Glomerular endothelial cell (primary cell): ENCODE data around the gene METTL1. TPM values are rescaled to one million over a fixed set of nuclear protein-coding genes. Genes with fewer than 3 reads are reported as not detected.
"Not testable (repeated sequence)": the region's sequence is repeated elsewhere in the genome, so short reads cannot be mapped to it uniquely, and the experiment has no call there.

Experiments
- DNase-seq: peaks from one replicate; pipeline ENCODE4 v3.0.0-alpha.2; 2011; ENCODE audit warnings: low read depth, low spot score; ENCODE audit errors: extremely low read depth
- total RNA-seq: library from RNA; depleted of rRNA; stranded (reverse); fragments of >200 nt; gene quantifications from 2 replicates; pipeline ENCODE4 v1.2.3, GENCODE V29; 2015

The METTL1 gene
- 11.3 and 18.1 TPM in 2 replicates for total RNA-seq

GRCh38 chr12:57771873-57772428 lies at the start of gene METTL1:
Gene METTL1 (minus strand): TSS chr12:57772105. CDS start chr12:57772083, 22 bp downstream.
- peak; percentile 77 for DNase-seq

DNA sequence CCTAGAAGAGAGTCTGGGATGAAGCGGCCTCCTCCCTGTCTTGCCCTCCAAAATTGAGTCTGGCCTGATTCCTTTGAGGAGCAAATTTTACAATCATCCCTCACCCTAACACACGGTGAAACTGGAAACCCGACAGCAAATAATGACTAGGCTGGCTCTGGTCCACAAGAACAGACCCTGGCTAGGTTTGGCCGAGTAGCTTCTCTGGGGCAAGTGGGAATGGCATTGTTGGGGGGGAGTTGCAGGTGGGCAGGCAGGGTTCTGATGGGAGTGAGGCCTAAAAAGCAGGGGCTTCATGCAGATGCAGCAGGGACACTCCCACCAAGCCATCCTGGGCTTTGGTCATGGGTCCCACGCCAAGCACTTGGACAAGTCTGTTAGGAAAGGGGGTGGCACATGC lies 49.1 kb upstream of the METTL1 start:
- DNase-seq, result not testable (repeated sequence)

DNA sequence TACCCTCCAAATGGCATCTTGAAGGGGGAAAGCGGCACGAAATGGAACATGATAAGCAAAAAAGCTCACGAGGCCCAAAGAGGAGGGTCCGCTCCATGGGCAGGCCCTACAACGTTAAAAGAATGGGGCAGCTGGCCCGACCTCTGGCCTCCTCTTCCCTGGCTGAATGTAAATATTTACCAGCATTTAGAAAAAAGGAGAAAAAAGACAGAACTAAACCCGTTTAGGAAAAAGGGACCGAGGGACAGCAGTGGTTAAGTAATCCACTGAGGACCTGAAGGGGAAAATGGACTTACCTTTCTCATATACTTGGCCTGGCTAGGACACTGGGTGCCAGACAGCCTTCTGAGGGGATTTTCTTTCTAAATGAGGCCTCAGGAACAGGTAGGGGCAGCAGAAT lies 48.2 kb upstream of the METTL1 start:
- not testable (repeated sequence) for DNase-seq

- not testable (repeated sequence) for DNase-seq
Observed at GRCh38 chr12:57817990-57818331, 46.1 kb upstream of the METTL1 start.

- DNase-seq, result no peak
Observed at GRCh38 chr12:57817261-57817989, 45.5 kb upstream of the METTL1 start.

GRCh38 chr12:57816855-57817151 lies 44.9 kb upstream of the METTL1 start:
- DNase-seq, result no peak

DNA sequence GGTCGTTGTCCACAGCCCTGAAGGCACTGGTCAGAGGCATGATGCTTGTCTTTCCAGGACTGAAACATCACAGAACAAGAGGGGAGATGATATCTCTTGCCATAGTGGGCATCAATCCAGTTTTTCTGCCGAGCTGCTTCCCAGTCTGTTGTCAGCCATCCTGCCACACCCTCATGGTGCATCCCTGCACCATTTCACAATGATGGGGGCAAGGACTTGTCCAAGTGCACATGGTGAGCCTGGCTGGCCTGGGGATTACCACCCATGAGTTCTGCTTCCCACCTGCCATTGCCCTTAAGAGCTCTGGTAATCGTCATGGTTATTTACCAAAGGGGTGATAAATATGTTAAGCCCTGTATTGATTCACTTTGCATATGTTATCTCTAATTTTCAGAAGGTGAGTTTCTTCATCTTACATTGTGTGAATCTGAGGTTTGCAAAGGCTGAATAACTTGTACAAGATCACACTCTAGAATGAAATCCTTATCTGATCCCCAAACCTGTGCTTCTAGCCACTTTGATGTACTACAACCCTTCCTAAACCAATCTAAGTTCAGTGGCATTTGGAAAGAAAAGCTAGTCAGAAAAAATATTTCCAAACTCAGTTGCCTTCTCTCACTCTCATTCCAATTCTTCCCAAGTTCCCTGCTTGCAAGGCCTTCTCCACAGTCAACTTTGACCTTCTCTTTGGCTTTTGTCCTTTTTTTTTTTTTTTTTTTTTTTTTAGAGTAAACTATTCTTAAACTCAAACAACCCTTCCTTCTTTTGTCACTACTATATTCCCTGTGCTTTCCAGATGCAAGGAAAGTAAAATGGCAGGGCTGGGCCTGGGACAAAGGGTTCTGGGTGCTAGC lies 44.3 kb upstream of the METTL1 start:
- no peak for DNase-seq

DNA sequence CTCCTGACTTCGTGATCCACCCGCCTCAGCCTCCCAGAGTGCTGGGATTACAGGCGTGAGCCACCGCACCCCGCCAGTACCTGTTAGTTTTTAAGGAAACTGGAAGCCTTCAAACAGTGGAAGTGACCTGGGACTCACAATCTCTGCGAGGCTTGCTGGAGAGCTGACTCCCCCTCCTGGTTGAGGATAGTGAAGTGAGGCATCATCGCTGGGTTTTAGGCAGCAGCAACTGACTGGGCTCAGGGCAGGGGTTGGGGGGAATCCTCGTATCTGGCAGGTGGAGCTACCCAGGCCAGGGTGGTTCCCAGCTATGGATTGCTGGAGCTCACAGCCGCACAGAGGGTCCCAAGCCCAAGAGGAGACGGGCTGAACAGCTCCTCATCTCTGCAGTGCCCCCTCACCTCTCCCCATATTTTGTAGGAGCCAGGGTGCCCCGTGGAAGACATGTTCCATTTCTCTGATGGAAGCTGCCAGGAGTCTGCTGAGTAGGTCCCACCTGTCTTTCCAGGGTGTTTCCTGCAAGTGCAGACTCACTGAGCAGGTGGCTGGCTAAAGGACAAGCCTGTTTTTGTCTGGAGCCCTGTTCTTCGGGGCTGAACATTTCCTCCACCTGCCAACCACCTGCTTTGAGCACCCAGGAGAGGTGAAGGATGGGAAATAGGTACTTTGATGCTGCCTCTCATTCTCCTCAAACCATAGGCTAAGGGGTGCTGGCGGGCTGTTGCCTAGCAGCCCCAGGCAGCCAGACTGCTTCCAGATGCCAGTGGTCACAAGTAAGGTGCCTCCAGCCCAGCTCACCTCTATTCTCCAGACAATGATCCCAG lies 43.5 kb upstream of the METTL1 start:
- no peak for DNase-seq

DNA sequence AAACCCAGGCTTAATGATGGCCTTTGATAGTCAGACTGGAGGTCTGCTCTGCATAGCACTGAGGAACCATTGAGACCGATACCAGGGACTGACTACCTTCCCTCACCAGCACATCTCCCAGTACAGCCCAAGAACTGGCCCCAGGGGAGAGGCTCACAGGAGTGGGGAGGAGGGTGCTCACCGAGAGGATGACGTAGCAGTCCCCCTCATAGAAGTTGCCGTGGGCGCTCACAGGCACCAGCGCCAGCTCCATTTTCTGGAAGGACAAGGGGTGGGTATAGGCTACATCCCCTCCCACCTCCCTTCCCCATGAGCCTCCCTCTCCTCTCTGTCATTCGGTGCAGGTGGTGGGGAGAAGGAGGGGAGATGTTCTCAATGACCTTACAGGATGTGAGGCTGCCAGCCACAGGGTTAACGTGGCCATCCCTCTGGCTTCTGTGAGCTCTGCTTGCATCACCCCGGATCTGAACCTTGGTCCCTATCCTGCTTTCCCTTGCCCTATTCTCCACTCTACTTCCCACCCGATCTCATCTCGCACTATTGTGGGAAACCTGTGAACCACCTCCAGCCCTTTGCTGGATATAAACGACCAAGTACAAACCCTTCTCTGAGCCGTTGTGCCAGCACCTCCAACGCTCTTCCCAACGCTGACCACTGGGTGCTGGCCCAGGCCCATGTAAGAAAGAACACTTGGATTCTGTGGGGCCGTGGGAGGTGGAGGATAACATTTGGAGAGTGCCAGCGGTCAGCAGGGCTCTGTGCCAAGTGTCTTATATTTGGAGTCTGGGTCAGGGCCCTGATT lies 42.3 kb upstream of the METTL1 start:
- no peak for DNase-seq

- no peak for DNase-seq
Observed at GRCh38 chr12:57813111-57813970, 41.4 kb upstream of the METTL1 start.

DNA sequence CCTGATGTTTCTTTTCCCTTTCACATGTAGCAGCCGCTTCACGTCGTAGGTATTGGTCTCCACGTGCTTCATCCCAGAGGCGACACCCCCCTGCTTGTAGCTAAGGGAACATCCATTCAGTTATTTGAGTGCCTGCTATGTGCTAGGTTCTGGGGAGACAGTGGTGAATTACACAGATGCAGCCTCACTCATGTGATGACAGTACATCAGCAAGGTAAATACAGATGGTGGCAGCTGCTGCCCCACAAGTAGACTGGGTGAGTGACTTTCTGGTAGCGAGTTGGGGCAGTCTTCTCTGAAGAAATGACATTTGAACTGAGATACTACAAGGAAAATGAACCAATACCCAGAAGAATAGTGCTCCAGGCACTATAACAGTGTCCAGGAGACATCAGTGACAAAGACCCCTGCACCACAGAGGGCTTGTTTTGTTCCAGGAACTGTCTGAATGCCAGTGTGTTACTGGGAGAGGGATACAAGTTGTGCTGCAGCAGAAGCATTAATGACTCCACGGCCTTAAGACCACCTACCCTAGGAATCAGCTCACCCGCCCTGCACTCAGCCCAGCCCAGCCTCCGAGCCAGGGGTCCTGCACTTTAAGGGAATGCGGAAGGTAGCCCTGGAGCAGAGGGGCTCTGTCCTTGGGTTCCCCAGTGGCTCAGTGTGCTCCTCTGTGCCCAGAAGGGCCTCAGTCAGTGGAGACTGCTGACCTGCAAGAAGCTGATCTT lies 39.3 kb upstream of the METTL1 start:
- no peak for DNase-seq

DNA sequence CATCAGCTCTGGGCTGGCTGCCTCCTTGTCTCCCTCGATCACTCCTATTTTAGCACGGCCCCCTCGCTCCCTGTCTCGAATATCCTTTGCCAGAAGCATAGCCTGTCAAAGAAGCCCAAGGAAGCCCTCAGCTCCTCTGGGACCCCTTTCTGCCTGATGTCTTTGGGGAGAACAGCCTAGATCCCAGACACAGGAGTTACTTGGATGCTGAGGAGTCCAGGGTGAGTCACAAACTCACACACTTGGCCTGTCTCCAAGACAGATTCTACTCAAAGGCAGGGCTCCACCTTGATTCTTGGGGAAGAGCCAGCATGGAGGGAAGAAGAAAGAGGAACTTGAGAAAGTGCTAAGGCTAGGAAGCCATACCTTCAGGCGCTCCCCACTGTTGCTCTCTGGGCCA lies 38.5 kb upstream of the METTL1 start:
- no peak for DNase-seq

- DNase-seq, result no peak
Observed at GRCh38 chr12:57809425-57809824, 37.5 kb upstream of the METTL1 start.

DNA sequence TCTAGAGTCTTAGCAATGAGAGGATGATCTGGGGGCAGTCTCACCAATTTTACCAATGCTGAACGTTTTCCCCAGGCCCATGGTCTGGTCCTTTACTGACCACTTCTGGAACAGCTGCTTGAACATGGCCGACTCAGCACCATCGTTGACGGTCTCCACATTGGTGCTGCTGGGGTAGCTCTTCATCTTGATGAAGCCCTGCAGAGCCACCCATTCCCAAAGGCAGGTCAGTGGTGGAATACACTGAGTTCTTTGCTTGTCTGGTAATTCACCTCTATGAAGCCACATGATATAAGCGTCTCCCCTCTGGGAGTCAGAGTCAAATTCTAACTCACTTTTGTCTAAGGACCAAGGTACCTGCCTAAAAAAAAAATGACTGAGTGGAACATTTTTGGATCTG lies 36.4 kb upstream of the METTL1 start:
- no peak for DNase-seq

- DNase-seq, result no peak
Observed at GRCh38 chr12:57807285-57807684, 35.4 kb upstream of the METTL1 start.

DNA sequence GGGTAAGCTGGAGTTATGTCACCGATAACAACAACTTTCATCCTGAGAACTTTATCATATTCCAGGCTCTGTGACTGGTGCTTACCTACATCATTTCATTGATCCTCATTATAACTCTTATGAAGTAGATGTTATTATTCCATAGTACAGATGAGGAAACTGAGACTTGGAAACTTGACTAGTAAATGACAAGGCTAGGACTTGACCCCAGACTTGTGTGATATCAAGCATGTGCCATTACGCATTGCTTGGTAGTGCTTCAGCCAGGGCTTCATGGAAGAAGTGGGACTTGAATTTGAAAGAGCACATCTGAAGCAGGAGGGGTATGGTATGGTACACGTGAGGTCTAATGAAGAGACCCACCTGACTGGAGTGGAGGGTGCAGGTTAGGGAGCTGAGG lies 34.8 kb upstream of the METTL1 start:
- no peak for DNase-seq

DNA sequence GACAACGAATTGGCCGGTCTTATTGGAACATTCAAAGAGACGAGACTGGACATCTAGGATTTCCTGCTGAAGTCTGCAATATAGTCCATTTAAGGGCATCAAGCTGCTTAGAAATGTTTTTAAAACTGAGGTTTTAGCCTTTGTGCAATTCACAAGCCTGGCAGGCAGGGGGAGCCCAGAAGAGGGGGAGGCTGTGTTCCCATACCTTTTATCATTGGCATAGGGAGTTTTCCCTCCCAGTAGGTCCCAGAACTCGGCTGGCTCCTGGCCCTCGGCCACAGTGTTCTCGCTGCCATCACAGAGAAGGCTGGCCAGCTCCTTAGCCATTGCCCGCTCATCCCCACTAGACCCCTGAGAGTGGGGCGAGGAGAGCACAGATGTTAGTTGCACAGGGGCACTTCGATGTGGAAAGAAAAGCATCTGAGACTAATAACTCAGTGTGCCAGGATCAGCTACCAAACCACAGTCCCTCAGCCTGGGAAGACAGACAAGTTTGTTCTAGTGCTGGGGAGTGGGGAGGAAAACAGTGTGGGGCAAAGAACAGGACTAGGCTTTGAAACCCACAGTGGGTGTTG lies 31.5 kb upstream of the METTL1 start:
- DNase-seq, result no peak

DNA sequence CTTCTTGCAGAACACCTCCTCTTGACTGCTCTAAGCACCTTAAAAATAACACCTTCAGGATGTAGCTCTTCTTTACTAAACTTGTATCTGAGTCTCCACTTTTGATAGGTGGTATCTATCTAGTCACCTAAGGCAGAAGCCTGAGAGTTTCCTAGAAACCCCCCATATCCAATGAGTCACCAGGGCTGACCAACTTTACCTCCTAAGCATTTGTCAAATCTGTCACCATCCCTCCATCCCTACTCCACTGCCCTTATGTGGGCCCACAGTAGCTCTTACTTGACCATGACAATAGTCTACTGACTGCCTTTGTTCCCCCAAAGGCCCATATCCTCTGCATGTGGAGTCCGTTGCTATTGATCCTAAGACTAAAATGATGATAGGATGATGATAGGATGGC lies 30.7 kb upstream of the METTL1 start:
- DNase-seq, result no peak
